ENCODE results near the gene ENGASE.

ENGASE gene

GRCh38 chr17:79079421-79080200, 5.0 kb downstream of the ENGASE start:
- no peak for DNase-seq (ENCODE audit: low read depth in 2 of 2)

GRCh38 chr17:79080349-79080748, 5.7 kb downstream of the ENGASE start:
- no peak for DNase-seq (ENCODE audit: low read depth in 2 of 2)

GRCh38 chr17:79080761-79081290, 6.2 kb downstream of the ENGASE start:
- DNase-seq (ENCODE audit: low read depth in 2 of 2), result no peak

- no peak for DNase-seq (ENCODE audit: low read depth in 2 of 2)
Observed at GRCh38 chr17:79081571-79082276, 7.1 kb downstream of the ENGASE start.

- peak; percentile 22 to 25 for DNase-seq (ENCODE audit: low read depth in 2 of 2)
Observed at GRCh38 chr17:79082311-79083190, 7.9 kb downstream of the ENGASE start.

GRCh38 chr17:79083191-79083971, 8.8 kb downstream of the ENGASE start:
- DNase-seq (ENCODE audit: low read depth in 2 of 2), result no peak

- DNase-seq (ENCODE audit: low read depth in 2 of 2), result no peak
Observed at GRCh38 chr17:79084291-79085153, 9.9 kb downstream of the ENGASE start.

GRCh38 chr17:79085154-79085920, 10.7 kb downstream of the ENGASE start:
- no peak for DNase-seq (ENCODE audit: low read depth in 2 of 2)

- no peak for DNase-seq (ENCODE audit: low read depth in 2 of 2)
Observed at GRCh38 chr17:79085921-79086551, 11.4 kb downstream of the ENGASE start.

- no peak for DNase-seq (ENCODE audit: low read depth in 2 of 2)
Observed at GRCh38 chr17:79086609-79087427, 12.2 kb downstream of the ENGASE start.

- peak; percentile 41 to 70 for DNase-seq (ENCODE audit: low read depth in 2 of 2)
Observed at GRCh38 chr17:79087428-79088143, 13.0 kb downstream of the ENGASE start.

- DNase-seq (ENCODE audit: low read depth in 2 of 2), result no peak
Observed at GRCh38 chr17:79088247-79088996, 13.8 kb downstream of the ENGASE start.

GRCh38 chr17:79088997-79089328, 14.3 kb downstream of the ENGASE start:
- no peak for DNase-seq (ENCODE audit: low read depth in 2 of 2)

- no peak for DNase-seq (ENCODE audit: low read depth in 2 of 2)
Observed at GRCh38 chr17:79089720-79090442, 15.3 kb downstream of the ENGASE start.

- DNase-seq (ENCODE audit: low read depth in 2 of 2), result no peak
Observed at GRCh38 chr17:79090443-79091225, 16.0 kb downstream of the ENGASE start.

All from activated CD4-positive, alpha-beta T cell treated with anti-CD3 and anti-CD28 coated beads for 24 hours (primary cell).